Stimulated activated CD4-positive, alpha-beta T cell treated with anti-CD3 and anti-CD28 coated beads, Interleukin-4, amount 100 ng/mL, for 24 hours (primary cell): ENCODE measurements around the gene PDE3A.
"Not testable (repeated sequence)": the region's sequence is repeated elsewhere in the genome, so short reads cannot be mapped to it uniquely, and the experiment has no call there.

Source experiments
- DNase-seq: peaks from one replicate; pipeline ENCODE4 v3.0.0-alpha.2; 2020

The PDE3A gene

GRCh38 chr12:20375560-20375959 lies 7.2 kb downstream of the PDE3A start:
- DNase-seq = no peak

GRCh38 chr12:20376984-20377383 lies 8.6 kb downstream of the PDE3A start:
- DNase-seq = no peak

- no peak for DNase-seq
These were observed 9.4 kb downstream of the PDE3A start for GRCh38 chr12:20377750-20378149.

GRCh38 chr12:20382117-20382516 lies 13.8 kb downstream of the PDE3A start:
- no peak for DNase-seq

GRCh38 chr12:20383612-20384011 lies 15.3 kb downstream of the PDE3A start:
- no peak for DNase-seq

- DNase-seq = not testable (repeated sequence)
These were observed 16.5 kb downstream of the PDE3A start for GRCh38 chr12:20384836-20385235.

- no peak for DNase-seq
These were observed 22.5 kb downstream of the PDE3A start for GRCh38 chr12:20390846-20391245.

- DNase-seq = no peak
These were observed 24.0 kb downstream of the PDE3A start for GRCh38 chr12:20392339-20392738.

GRCh38 chr12:20393707-20394106 lies 25.4 kb downstream of the PDE3A start:
- DNase-seq = no peak

GRCh38 chr12:20395791-20396550 lies 27.6 kb downstream of the PDE3A start:
- no peak for DNase-seq

- no peak for DNase-seq
These were observed 30.3 kb downstream of the PDE3A start for GRCh38 chr12:20398686-20399085.

- no peak for DNase-seq
These were observed 31.7 kb downstream of the PDE3A start for GRCh38 chr12:20400003-20400402.

- DNase-seq = no peak
These were observed 34.9 kb downstream of the PDE3A start for GRCh38 chr12:20403230-20403629.

- DNase-seq = no peak
These were observed 36.4 kb downstream of the PDE3A start for GRCh38 chr12:20404576-20405346.

- no peak for DNase-seq
These were observed 41.5 kb downstream of the PDE3A start for GRCh38 chr12:20409607-20410377.

GRCh38 chr12:20410734-20411133 lies 42.4 kb downstream of the PDE3A start:
- DNase-seq = no peak

GRCh38 chr12:20411345-20411744 lies 43.0 kb downstream of the PDE3A start:
- no peak for DNase-seq

- no peak for DNase-seq
These were observed 46.7 kb downstream of the PDE3A start for GRCh38 chr12:20415028-20415427.

- DNase-seq = no peak
These were observed 47.3 kb downstream of the PDE3A start for GRCh38 chr12:20415641-20416040.

GRCh38 chr12:20420557-20420956 lies 52.2 kb downstream of the PDE3A start:
- no peak for DNase-seq

- no peak for DNase-seq
These were observed 53.1 kb downstream of the PDE3A start for GRCh38 chr12:20421421-20421820.

GRCh38 chr12:20423557-20423956 lies 55.2 kb downstream of the PDE3A start:
- DNase-seq = no peak

- no peak for DNase-seq
These were observed 56.5 kb downstream of the PDE3A start for GRCh38 chr12:20424841-20425240.

- DNase-seq = no peak
These were observed 57.9 kb downstream of the PDE3A start for GRCh38 chr12:20426191-20426590.
